ENCODE results near the gene SLIT2.

The SLIT2 gene

DNA sequence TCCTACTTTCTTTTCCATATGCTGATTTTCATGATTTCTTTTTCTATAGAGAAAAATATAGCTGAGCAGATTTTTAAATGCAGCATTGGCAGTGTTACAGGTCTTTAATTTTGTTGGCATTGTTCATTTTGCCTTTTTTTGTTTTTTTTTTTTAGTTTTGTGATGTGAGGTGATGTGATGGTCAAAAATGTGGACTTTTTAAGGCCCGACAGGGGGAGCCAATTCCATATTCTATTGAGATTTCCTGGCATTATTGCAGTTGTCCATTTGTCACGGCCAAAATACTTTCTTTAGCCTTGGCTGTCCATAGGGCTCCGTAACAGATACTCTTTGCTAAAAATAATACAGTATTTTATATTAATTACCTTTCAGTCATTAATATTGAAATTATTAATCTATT is 47.8 kb downstream of the SLIT2 start:
- peak; percentile 29 for DNase-seq (ENCODE audit: low spot score)

- no peak for DNase-seq (ENCODE audit: low spot score)
Measured at GRCh38 chr4:20301161-20301560, 49.5 kb downstream of the SLIT2 start.

All from Ammon's horn (tissue), 1 donor.